HFF-Myc (cell line): ENCODE data around the gene CFDP1.

Experiments
- DNase-seq: peaks from one replicate; pipeline ENCODE4 v3.0.0-alpha.2; 2011; ENCODE audit warnings: low read depth; ENCODE audit errors: extremely low read depth
- H3K4me3 ChIP-seq: replicated peaks from 2 replicates; pipeline ENCODE4 v1.5.1; 2011; ENCODE audit warnings: low read depth, mild to moderate bottlenecking, control low read depth, low read length
- TF ChIP-seq, protein P1 (sequence below): IDR thresholded peaks from 2 replicates; pipeline ENCODE4 v1.5.1; 2012; ENCODE audit warnings: mild to moderate bottlenecking, low read depth, low read length, control low read depth; ENCODE audit errors: missing control alignments

Gene CFDP1

DNA sequence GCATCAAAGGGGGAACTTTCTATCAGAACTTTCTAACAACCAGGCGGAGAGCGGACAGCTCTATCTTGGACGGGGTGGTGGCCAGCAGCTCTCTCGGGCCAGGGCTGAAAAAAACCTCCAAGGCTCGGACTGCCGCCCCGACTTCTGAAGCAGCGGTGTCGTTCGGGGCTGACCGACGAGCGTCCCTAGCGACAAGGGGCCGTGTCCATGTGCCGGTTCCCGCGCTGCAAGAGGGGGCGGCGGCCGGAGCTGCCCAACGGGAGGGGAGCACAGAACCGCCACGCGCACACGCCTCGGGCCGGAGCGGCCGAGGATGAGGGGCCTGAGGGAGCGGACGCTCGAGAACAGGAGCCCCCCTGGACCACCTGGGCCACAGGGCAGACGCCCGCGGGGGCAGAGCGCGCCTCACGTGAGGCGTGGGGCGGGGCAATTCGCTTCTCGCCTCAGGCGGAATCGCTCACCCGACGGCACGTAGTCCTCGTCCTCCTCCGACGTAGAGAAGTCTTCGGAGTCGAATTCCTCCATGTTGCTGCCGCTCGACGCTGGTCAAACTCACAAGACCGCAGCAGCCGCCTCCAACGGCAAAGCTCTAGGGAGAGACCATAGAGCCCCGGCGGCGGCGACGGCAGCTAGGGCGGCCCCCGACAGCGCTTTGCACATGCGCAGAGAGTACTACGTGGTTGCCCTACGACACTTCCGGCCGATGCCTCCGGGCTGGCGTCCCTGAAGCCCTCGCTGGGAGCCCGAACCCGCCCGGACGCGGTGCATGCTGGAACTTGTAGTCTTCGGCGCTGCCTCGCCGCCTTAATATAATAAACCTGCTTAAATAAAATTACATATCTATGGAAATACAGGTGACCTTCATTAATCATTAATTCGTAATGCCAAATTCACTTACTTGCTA lies at the start of gene CFDP1:
Gene CFDP1 (minus strand): TSS at position 676 of the 904 bp plus-strand sequence. CDS start 151 bp downstream, at position 525.
- TF ChIP-seq, protein P1, sequence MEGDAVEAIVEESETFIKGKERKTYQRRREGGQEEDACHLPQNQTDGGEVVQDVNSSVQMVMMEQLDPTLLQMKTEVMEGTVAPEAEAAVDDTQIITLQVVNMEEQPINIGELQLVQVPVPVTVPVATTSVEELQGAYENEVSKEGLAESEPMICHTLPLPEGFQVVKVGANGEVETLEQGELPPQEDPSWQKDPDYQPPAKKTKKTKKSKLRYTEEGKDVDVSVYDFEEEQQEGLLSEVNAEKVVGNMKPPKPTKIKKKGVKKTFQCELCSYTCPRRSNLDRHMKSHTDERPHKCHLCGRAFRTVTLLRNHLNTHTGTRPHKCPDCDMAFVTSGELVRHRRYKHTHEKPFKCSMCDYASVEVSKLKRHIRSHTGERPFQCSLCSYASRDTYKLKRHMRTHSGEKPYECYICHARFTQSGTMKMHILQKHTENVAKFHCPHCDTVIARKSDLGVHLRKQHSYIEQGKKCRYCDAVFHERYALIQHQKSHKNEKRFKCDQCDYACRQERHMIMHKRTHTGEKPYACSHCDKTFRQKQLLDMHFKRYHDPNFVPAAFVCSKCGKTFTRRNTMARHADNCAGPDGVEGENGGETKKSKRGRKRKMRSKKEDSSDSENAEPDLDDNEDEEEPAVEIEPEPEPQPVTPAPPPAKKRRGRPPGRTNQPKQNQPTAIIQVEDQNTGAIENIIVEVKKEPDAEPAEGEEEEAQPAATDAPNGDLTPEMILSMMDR = no peak
- peak; percentile 85 for DNase-seq
- H3K4me3 ChIP-seq = peak within 1 kb of the TSS; percentile 92

DNA sequence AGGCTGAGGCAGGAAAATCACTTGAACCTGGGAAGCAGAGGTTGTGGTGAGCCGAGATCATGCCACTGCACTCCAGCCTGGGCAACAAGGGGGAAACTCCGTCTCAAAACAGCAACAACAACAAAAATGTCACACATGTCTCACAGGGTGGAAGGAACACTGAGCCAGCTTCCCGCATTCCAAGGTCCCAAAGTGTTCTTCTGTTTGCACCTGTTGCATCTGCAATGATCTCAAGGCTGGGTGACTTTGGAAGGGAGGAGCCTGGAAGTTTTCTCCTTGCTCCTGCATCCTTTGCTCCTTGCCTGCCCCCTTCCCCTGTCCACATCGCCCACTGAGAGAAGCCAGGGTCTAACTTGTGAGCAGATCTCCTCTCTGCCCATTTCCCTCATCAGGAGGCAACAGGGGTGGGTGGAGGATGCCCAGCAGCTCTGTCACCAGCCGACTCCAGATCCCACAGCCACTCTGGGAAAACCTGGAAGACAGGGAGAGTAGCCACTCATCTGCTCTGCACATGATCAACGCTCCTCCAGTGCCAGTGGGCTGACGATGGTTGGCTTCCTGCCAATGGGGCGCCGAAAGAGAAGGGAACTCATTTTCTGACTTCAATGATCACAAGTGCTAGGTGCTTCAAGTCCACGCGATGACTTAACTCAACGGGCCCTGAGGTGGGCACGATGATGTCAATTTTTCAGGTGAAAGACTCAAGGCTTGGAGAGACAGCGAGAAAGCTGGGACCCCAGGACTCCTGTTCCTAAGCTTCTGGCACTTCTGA lies 49.3 kb upstream of the CFDP1 start:
- TF ChIP-seq, protein P1 = no peak
- DNase-seq = no peak
- H3K4me3 ChIP-seq = no peak overlapping the region

DNA sequence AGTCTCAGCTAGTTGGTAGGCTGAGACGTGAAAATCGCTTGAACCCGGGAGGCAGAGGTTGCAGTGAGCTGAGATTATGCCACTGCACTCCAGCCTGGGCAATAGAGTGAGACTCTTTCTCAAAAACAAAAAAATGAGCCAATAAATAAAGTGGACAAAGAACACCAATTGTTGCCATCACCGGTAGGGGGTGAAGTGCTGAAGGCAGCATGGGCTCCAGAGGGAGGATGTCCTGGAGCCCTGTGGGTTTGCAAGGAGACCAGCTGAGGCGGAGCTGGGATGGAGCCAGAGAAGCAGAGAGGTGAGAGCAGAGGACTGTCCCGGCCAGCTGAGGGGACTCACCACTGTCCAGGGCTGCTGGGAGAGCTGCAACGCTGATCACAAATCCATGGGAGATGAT lies 48.2 kb upstream of the CFDP1 start:
- TF ChIP-seq, protein P1 = no peak
- no peak overlapping the region for H3K4me3 ChIP-seq
- DNase-seq = no peak

DNA sequence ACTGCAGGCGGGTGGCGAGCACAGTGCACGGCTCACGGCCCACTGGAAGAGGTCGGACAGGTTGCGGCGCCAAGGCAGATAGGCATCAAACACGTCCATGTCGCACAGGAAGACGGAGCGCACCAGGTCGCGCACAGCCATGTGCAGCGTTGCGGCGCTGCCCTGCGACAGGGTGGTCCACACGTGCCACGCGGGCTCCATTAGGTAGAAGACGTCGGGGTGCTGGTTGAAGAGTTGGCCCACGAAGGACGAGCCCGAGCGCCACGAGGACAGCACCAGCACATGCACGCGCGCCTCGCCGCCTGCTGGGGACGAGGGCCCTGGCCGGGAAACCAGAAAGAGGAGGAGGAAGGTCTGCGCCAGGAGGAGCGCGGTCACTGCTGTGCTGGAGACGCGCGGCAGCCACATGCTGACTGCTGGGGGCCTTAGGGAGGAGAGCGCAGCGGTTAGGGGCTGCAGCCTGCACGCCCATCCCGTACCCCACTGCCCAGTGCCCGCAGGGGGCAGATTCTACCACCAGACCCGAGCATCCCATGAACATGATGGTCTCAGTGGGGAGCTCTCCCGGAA lies 46.2 kb upstream of the CFDP1 start:
- TF ChIP-seq, protein P1 = no peak
- no peak overlapping the region for H3K4me3 ChIP-seq
- no peak for DNase-seq

DNA sequence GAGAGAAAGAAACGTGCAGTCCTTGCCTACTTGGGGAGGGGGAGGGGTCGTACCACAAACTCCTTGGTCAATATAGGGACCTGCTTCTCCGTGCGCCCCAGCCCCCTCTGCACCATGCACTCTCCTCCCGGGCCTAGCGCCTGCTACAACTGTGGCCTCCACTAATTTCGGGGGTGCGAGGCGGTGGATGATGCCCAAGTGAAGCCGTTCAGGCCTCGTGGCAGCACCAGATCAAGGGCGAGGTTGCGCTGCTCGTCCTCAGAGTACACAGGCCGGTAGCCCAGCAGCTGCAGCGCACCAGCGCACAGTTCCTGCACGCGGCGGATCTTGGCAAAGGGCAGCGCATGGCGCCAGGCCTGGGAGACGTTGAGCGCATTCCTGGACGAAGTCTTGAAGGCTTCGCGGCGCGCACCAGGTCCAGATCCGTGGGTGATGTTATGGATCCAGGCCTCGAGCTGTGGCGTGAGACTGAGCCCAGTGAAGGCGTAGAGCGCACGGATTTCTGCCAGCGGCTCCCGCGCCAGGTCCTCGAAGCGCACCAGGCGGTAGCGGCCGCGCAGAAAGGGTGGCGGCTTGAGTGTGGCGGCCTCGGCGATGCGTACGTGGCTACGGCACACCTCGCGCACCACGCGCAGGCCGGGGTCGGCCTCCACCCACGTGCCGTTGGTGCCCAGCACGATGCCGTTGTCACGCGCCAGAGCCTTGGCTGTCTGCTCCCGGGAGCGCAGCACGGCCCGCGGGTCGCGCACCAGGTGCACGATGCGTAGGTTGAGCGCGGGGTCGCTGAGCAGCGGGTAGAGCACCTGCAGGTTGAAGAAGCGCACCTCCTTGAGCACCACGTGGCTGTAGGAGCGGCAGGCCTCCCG lies 45.4 kb upstream of the CFDP1 start:
- H3K4me3 ChIP-seq = no peak overlapping the region
- DNase-seq = no peak
- TF ChIP-seq, protein P1 = no peak
